Upper lobe of left lung (tissue), 4 donors: ENCODE data around the gene INMT.

ENCODE experiments used
- CTCF ChIP-seq, 6 experiments: fragments of 450-650 bp in 4 of 6; fragments of 200-600 bp in 2 of 6; sonication (generic) in 2 of 6; IDR thresholded peaks; one replicate each; pipeline ENCODE4 v1.5.1; 2016 to 2019; ENCODE audit warnings: antibody characterized with exemption in 6 of 6
- POLR2A ChIP-seq, 4 donors: fragments of 450-650 bp; IDR thresholded peaks; one replicate each; pipeline ENCODE4 v1.5.1; 2016 to 2017; ENCODE audit warnings: antibody characterized with exemption in 4 of 4, mild to moderate bottlenecking in 2 of 4

- TF ChIP-seq CTCF (IDR thresholded peaks at IDR 0.05) = no peak
- TF ChIP-seq POLR2A (IDR thresholded peaks at IDR 0.05) = no peak
These were observed 19.3 kb upstream of the INMT start for GRCh38 chr7:30732606-30733005.
